HL-60 (cell line): ENCODE data around the gene PPM1A.
A peak's percentile ranks its signal among the peaks of the same experiment; 100 is the strongest.

Source experiments
- CTCF ChIP-seq: IDR thresholded peaks from one replicate; pipeline ENCODE4 v1.5.1; 2011; ENCODE audit warnings: low read length, control low read depth, inconsistent platforms; ENCODE audit not compliant: insufficient read depth
- GABPA ChIP-seq: IDR thresholded peaks from 2 replicates; pipeline ENCODE4 v1.6.1; 2012; ENCODE audit warnings: low read depth
- POLR2AphosphoS5 ChIP-seq: IDR thresholded peaks from 2 replicates; pipeline ENCODE4 v1.6.1; 2012; ENCODE audit warnings: low read depth
- REST ChIP-seq: IDR thresholded peaks from 2 replicates; pipeline ENCODE4 v1.6.1; 2012; ENCODE audit warnings: low read depth; ENCODE audit not compliant: insufficient replicate concordance
- SPI1 ChIP-seq: IDR thresholded peaks from 2 replicates; pipeline ENCODE4 v1.6.1; 2012; ENCODE audit warnings: low read depth, mild to moderate bottlenecking, borderline replicate concordance

GRCh38 chr14:60266021-60266937 lies 17.3 kb downstream of the PPM1A start:
- TF ChIP-seq POLR2AphosphoS5 (no peak), CTCF (peak; percentile 20), GABPA (no peak), REST (no peak), SPI1 (no peak)
